ENCODE data around the gene SEC22B. TPM values are rescaled to one million over a fixed set of nuclear protein-coding genes. Genes with fewer than 3 reads are reported as not detected.
"Not testable (repeated sequence)": the region's sequence is repeated elsewhere in the genome, so short reads cannot be mapped to it uniquely, and the experiment has no call there.

Gene SEC22B
- total RNA-seq, 3 donors from 2014 or later (not counting 1 experiment from before 2014, with no cell fraction given) = 30.5 to 39.7 (median 30.8) TPM

GRCh38 chr1:120136086-120136485 lies 40.2 kb downstream of the SEC22B start:
- H3K27ac Mint-ChIP-seq; H3K27me3 ChIP-seq (ENCODE audit: control insufficient read depth, insufficient read depth, low read length); H3K36me3 ChIP-seq (ENCODE audit: control insufficient read depth, insufficient read depth, low read length); H3K9me3 ChIP-seq (ENCODE audit: control insufficient read depth, insufficient read depth, low read length); H3K27ac ChIP-seq (ENCODE audit: low read length); H3K9me3 Mint-ChIP-seq; intact Hi-C loops (cut with micrococcal nuclease); DNase-seq; H3K4me1 ChIP-seq (ENCODE audit: control insufficient read depth, insufficient read depth, low read length); H3K4me1 Mint-ChIP-seq; H3K4me3 ChIP-seq (ENCODE audit: low read length); H3K4me3 Mint-ChIP-seq; ATAC-seq; H3K27me3 Mint-ChIP-seq (ENCODE audit: low read depth in 2 of 2); H3K36me3 Mint-ChIP-seq: not testable (repeated sequence)
- WGBS (ENCODE audit: insufficient coverage) = no CpG with 5 or more reads among the region's 1 CpG

GRCh38 chr1:120133928-120134325 lies 42.4 kb downstream of the SEC22B start:
- intact Hi-C loops (cut with micrococcal nuclease); H3K9me3 ChIP-seq (ENCODE audit: control insufficient read depth, insufficient read depth, low read length); H3K36me3 Mint-ChIP-seq; H3K27me3 ChIP-seq (ENCODE audit: control insufficient read depth, insufficient read depth, low read length); H3K27ac Mint-ChIP-seq; H3K4me1 Mint-ChIP-seq; H3K4me3 ChIP-seq (ENCODE audit: low read length); H3K27me3 Mint-ChIP-seq (ENCODE audit: low read depth in 2 of 2); H3K27ac ChIP-seq (ENCODE audit: low read length); H3K4me3 Mint-ChIP-seq; H3K4me1 ChIP-seq (ENCODE audit: control insufficient read depth, insufficient read depth, low read length); DNase-seq; H3K36me3 ChIP-seq (ENCODE audit: control insufficient read depth, insufficient read depth, low read length); H3K9me3 Mint-ChIP-seq: not testable (repeated sequence)
- ATAC-seq = peak in 1 of 3 donors; percentile 39

DNA sequence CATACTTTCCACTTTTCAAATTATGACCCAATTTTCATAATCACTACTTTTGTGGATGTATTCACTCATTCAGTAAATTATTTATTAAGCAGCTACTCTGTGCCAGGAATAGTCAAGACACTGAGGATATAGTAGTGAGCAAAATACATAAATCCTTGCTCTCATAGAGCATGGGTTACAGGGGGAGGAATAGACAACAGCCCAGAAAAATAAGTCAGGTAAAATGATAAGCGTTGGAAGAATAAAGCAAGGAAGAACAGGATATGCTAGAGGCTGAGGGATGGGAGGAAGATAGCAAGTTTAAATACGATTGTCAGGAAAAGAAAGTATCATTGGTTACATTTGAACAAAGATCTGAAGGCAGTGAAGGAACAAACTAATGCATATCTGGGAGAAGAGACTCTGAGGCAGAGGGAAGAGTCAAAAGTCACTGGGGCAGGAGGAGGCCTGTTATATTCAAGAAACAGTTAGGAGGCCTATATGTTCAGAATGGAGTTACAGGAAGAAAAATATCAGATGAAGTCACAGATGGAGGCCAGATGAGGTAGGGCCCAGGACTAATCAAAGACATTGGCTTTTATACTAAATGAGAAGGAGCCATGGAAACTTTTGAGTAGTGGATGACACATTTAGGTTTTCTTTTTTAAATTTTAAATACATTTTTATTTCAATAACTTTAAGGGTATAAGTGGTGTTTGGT lies 42.9 kb downstream of the SEC22B start:
- no peaks in the 10 kb centered on the region for H3K27me3 Mint-ChIP-seq (ENCODE audit: low read depth in 2 of 2)

DNA sequence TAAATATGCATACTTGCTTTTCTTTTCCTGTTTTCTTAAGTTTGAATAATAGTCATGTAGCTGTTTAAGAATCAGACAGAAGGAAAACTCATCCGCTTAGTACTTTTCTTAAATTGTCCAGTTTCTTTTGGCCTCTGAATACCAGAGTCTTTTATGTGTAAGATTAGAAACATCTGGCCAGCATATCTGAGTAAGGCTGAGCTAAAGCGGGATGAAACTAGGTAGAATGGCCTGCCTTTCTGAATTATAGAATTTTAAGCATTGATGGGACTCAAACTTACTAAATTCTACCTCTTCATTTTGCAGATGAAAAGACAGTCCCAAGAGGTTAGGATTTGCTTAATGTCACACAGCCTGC lies 43.9 kb downstream of the SEC22B start:
- H3K27me3 Mint-ChIP-seq (ENCODE audit: low read depth in 2 of 2); H3K4me1 Mint-ChIP-seq; H3K36me3 ChIP-seq (ENCODE audit: control insufficient read depth, insufficient read depth, low read length); H3K9me3 Mint-ChIP-seq; H3K36me3 Mint-ChIP-seq; H3K27ac ChIP-seq (ENCODE audit: low read length); ATAC-seq; H3K4me3 ChIP-seq (ENCODE audit: low read length); DNase-seq; H3K4me1 ChIP-seq (ENCODE audit: control insufficient read depth, insufficient read depth, low read length); H3K27me3 ChIP-seq (ENCODE audit: control insufficient read depth, insufficient read depth, low read length); H3K9me3 ChIP-seq (ENCODE audit: control insufficient read depth, insufficient read depth, low read length); intact Hi-C loops (cut with micrococcal nuclease): not testable (repeated sequence)
- peak overlapping the region; percentile 21 for H3K4me3 Mint-ChIP-seq
- WGBS (ENCODE audit: insufficient coverage) = no CpG with 5 or more reads among the region's 2 CpGs
- peak overlapping the region; percentile 37 to 60 for H3K27ac Mint-ChIP-seq

More for the DNA sequence above, 42.9 kb downstream of the SEC22B start:
- Histone ChIP-seq H3K4me1 (ENCODE audit: control insufficient read depth, insufficient read depth, low read length) (peaks cover 3% of the 10 kb centered on the region), H3K27ac (ENCODE audit: low read length) (no peak overlapping the region), H3K27me3 (ENCODE audit: control insufficient read depth, insufficient read depth, low read length) (no peaks in the 10 kb centered on the region), H3K36me3 (ENCODE audit: control insufficient read depth, insufficient read depth, low read length) (no peaks in the 10 kb centered on the region), H3K4me3 (ENCODE audit: low read length) (no peak overlapping the region), H3K9me3 (ENCODE audit: control insufficient read depth, insufficient read depth, low read length) (no peaks in the 10 kb centered on the region)
- H3K4me1 Mint-ChIP-seq = peaks cover 0 to 6% of the 10 kb centered on the region in 2 donors
- intact Hi-C loops (cut with micrococcal nuclease) = no loop called here
- H3K36me3 Mint-ChIP-seq = no peaks in the 10 kb centered on the region
- DNase-seq (no peak), ATAC-seq (no peak)
- H3K4me3 Mint-ChIP-seq = no peak overlapping the region
- H3K9me3 Mint-ChIP-seq = no peaks in the 10 kb centered on the region
- WGBS (ENCODE audit: insufficient coverage) = 96% methylated on average over 2 of the region's 2 CpGs
- no peak for TF ChIP-seq CTCF (IDR thresholded peaks at IDR 0.05)
- H3K27ac Mint-ChIP-seq = no peak overlapping the region

DNA sequence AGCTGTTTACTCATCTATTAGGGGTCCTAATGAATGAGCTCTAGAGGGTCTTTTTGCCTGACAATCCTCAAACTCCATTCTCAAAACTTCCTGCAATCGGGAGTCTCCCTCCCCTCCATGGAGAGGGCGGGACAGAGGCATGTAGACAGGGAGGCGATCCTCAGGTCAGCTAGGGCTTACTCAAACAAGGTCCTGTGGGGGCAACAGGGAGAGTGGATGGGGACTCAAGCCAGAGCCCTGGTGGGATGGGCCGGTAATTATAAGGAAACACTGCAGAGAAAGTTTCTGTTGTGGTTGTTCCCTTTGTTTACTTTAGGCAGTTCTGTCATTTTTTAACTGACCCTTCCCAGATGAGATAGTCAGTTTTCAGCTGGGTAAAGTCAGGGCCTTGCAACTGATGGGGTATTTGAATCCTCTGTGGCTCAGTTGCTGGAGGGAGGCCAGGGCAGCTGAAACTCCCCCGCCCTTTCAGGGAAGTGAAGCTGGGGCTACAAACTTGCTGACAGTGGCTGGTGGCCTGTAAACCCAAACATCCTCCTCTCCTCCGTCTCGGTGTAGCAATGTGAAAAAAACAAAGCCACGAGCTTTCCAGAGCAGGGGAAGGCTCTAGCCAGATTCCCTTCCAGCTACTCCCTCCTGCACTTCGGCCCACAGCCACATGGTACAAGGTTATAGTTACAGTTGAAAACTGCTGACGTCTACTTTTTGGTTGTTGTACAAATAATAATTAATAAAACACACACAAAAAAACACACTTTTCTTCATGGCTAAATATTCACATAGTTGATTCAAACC lies 44.5 kb downstream of the SEC22B start:
- H3K9me3 Mint-ChIP-seq; H3K27ac ChIP-seq (ENCODE audit: low read length); H3K27me3 Mint-ChIP-seq (ENCODE audit: low read depth in 2 of 2); H3K4me1 ChIP-seq (ENCODE audit: control insufficient read depth, insufficient read depth, low read length); H3K36me3 Mint-ChIP-seq; H3K4me3 ChIP-seq (ENCODE audit: low read length); H3K4me3 Mint-ChIP-seq; H3K4me1 Mint-ChIP-seq; DNase-seq; H3K9me3 ChIP-seq (ENCODE audit: control insufficient read depth, insufficient read depth, low read length); intact Hi-C loops (cut with micrococcal nuclease); H3K27me3 ChIP-seq (ENCODE audit: control insufficient read depth, insufficient read depth, low read length); H3K36me3 ChIP-seq (ENCODE audit: control insufficient read depth, insufficient read depth, low read length): not testable (repeated sequence)
- peak; percentile 54 to 65 (median 60) for ATAC-seq
- peak overlapping the region; percentile 37 to 60 for H3K27ac Mint-ChIP-seq
- WGBS (ENCODE audit: insufficient coverage) = 2% methylated on average over 4 of the region's 10 CpGs

GRCh38 chr1:120127921-120128320 lies 48.4 kb downstream of the SEC22B start:
- H3K27ac Mint-ChIP-seq; H3K4me1 ChIP-seq (ENCODE audit: control insufficient read depth, insufficient read depth, low read length); H3K36me3 Mint-ChIP-seq; DNase-seq; H3K4me3 Mint-ChIP-seq; ATAC-seq; intact Hi-C loops (cut with micrococcal nuclease); H3K27me3 Mint-ChIP-seq (ENCODE audit: low read depth in 2 of 2); H3K9me3 ChIP-seq (ENCODE audit: control insufficient read depth, insufficient read depth, low read length); H3K27me3 ChIP-seq (ENCODE audit: control insufficient read depth, insufficient read depth, low read length); H3K27ac ChIP-seq (ENCODE audit: low read length); H3K36me3 ChIP-seq (ENCODE audit: control insufficient read depth, insufficient read depth, low read length); H3K4me3 ChIP-seq (ENCODE audit: low read length); H3K9me3 Mint-ChIP-seq: not testable (repeated sequence)
- H3K4me1 Mint-ChIP-seq = peaks cover 6 to 15% of the 10 kb centered on the region in 2 donors
- WGBS (ENCODE audit: insufficient coverage) = no CpG with 5 or more reads among the region's 1 CpG

DNA sequence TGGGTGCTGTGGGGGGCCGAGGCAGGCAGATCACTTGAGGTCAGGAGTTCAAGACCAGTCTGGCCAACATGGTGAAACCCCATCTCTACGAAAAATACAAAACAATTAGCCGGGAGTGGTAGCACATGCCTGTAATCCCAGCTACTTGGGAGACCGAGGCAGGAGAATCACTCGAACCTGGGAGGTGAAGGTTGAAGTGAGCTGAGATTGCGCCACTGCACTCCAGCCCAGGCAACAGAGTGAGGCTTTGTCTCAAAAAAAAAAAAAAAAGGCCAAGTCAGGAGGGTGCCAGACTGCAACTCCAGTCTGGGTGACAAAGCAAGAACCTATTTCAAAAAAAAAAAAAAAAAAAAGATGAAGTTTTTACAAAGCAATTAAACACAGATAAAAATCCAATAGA lies 50.1 kb downstream of the SEC22B start:
- H3K4me3 Mint-ChIP-seq; intact Hi-C loops (cut with micrococcal nuclease); H3K27me3 Mint-ChIP-seq (ENCODE audit: low read depth in 2 of 2); H3K4me1 ChIP-seq (ENCODE audit: control insufficient read depth, insufficient read depth, low read length); H3K27ac ChIP-seq (ENCODE audit: low read length); DNase-seq; H3K36me3 ChIP-seq (ENCODE audit: control insufficient read depth, insufficient read depth, low read length); H3K27ac Mint-ChIP-seq; H3K27me3 ChIP-seq (ENCODE audit: control insufficient read depth, insufficient read depth, low read length); H3K9me3 Mint-ChIP-seq; ATAC-seq; H3K4me3 ChIP-seq (ENCODE audit: low read length); H3K9me3 ChIP-seq (ENCODE audit: control insufficient read depth, insufficient read depth, low read length); H3K36me3 Mint-ChIP-seq: not testable (repeated sequence)
- H3K4me1 Mint-ChIP-seq = peaks cover 9 to 15% of the 10 kb centered on the region in 2 donors
- 100% methylated on average over 1 of the region's 6 CpGs for WGBS (ENCODE audit: insufficient coverage)

Data from natural killer cell (primary cell).